Measurements from ENCODE around the gene OSBP2.

- no peak for TF ChIP-seq POLR2AphosphoS5 (IDR thresholded peaks at IDR 0.05; ENCODE audit: low read depth)
- TF ChIP-seq CTCF (conservative IDR thresholded peaks at IDR 0.05; ENCODE audit: low read depth in 2 of 2) = no peak
- TF ChIP-seq EZH2 (IDR thresholded peaks at IDR 0.05; ENCODE audit: low read depth, unreplicated experiment) = no peak
- no peak for TF ChIP-seq REST (IDR thresholded peaks at IDR 0.05; ENCODE audit: unreplicated experiment)
- TF ChIP-seq ZNF114 (CRISPR knock-in tag; IDR thresholded peaks at IDR 0.05) = no peak
Observed at GRCh38 chr22:30841273-30841672, 146.6 kb downstream of the OSBP2 start.
